GM21576 (cell line): ENCODE data around the gene CCNB2.

Experiments
- ATAC-seq: cut with Tn5 transposase; IDR thresholded peaks from one replicate; pipeline ENCODE4 v1.9.1; 2021; ENCODE audit warnings: mild to moderate bottlenecking, moderate library complexity; ENCODE audit not compliant: unreplicated experiment

Gene CCNB2

DNA sequence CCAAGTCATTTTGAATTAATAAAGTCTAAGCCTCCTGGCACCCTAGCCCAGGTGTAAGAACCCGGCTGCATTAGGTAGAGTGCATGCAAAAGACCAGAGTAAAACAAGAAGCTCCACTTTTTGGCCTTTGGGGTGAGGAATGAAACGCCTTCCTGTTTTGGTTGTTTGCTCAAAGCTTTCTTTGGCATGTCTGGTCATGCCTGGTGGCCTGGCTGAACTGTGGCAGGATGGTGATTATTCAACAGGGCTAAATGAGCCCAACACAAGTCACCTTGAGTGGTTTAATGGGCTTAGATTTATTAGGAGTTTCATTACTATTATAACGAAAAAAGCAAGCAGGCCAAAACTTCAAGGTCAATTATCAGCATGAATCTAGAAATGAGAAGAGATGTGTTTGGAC is 60.8 kb downstream of the CCNB2 start:
- ATAC-seq: no peak

DNA sequence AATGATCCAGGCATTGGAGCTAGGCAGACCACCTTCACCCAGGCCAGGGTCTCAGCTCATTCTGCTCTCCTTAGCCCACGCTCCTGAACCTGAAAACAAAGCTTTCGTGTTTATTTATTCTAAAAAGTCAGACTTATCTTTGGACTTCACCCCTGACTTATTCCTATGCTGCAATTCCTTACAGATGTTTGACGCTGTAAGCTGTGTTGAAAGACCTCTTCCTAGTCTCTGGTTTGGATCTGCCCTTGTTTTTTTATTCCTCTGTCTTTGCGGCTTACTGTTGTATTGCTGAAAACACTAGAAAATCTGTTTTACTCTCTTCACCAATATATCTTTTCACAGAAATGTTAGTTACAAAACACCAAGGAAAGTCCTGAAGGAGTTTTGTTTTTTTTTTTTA is 61.2 kb downstream of the CCNB2 start:
- no peak for ATAC-seq

DNA sequence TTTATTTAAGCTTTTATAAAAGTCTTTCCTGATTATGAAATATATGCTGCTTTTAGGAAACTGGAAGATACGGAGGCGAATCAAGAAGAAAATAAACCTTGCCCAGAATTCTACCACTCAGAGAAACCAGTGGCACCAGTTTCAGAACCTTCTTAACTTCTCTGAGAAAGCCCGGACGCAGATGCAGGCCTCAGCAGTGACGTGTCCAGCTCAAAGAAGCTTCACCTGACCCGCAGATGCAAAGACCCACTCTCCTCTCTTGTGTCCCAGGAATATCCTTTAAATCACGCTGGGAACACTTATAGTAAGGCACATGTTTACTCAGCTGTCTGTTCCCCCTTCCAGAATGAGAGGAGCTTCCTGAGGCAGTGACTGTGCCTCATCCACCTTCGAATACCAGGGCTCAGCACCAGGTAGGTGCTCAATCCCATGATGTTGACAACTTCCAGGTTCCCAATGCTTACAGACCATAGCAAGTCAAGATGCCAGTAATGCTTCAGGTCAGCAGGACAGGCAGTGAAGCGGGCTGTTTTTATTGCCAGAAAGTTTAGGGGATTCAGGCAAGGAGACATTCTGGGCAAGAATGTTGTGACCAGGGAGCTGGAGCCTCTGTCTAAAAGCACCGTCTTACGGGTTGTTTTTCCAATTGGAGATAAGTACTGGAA is 61.8 kb downstream of the CCNB2 start:
- ATAC-seq: no peak

DNA sequence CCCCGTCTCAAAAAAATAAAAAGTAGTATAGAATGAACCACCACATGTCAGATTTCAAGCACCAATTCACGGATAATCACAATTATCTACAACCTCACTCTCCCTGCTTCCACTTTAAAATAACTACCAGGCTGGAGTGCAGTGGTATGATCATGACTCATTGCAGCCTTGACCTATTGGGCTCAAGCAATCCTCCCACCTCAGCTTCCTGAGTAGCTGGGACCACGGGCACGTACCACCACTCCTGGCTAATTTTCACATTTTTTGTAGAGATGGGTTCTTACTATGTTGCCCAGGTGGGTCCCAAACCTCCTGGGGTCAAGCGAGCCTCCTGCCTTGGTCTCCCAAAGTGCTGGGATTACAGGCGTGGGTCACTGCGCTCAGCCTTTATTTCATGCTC is 63.6 kb downstream of the CCNB2 start:
- ATAC-seq: no peak

DNA sequence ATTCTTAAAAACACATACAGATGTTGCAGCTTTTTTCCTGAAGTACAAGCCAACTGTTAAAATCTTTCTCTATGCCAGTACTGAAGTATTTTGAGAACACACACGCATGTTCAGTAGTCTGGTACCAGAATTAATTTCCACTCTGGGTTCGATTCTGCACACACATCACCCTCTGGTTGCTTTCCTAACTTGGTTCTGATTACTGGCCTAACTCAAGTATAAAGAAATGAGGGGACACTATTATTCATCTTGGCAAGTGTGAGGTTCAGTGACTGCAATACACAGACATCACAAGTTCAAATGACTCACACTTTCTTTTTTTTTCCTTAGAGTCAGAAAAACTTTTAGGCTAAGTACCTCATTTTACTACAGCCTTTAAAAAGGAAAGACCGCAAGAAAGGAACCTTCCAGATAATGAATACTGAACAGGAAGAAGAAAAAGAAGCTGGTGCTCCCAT is 64.3 kb downstream of the CCNB2 start:
- ATAC-seq: no peak

DNA sequence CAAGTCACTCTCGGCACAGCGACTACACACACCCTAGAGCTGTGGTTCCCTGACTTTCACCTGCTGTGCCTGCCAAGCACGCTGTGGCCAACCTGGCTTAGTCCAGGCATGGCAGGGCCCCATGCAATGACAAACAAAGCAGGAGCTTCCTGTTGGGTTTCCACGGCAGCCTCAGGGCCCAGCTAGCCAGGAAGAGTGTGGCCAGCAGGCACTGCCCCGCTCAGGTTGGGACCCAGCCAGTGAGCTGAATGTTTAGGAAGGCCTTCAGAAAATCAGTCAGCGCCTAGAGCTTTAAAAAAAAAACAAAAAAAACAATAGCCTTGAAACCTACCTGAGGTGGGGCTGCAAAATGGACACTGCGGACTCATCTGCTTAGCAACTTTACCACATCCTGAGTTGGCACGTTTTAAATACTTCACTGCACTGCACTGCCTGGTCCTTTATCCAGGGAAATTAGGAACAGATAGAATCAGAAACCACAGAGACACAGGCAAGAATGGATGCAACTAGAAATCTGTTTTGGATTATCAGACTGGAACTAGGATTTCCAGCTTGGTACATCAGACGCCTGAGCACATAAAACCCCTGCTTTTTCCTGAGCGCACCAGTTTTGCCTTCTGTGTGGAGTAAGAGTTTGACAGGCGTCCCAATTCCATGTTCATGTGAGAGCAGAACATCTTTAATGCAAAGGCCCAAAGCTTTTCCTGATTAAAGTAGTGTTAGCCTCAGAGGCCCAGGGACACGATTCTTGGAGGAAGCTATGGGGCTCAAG is 65.5 kb downstream of the CCNB2 start:
- no peak for ATAC-seq

DNA sequence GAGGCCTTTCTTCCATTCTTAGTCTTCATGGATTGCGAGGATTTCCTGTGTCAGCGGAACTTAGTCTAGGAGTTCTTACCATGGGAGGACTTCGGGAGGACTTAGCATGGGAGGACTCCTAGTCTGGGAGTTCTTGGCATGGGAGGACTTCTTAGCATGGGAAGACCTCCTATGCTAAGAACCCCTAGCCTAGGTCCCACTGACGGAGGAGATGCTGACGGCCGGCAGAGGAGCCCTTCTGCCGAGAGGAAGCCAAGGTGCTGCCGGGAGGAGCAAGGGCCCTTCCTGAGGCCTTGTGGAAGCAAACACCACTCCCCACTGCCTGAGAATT is 66.1 kb downstream of the CCNB2 start:
- ATAC-seq: no peak

DNA sequence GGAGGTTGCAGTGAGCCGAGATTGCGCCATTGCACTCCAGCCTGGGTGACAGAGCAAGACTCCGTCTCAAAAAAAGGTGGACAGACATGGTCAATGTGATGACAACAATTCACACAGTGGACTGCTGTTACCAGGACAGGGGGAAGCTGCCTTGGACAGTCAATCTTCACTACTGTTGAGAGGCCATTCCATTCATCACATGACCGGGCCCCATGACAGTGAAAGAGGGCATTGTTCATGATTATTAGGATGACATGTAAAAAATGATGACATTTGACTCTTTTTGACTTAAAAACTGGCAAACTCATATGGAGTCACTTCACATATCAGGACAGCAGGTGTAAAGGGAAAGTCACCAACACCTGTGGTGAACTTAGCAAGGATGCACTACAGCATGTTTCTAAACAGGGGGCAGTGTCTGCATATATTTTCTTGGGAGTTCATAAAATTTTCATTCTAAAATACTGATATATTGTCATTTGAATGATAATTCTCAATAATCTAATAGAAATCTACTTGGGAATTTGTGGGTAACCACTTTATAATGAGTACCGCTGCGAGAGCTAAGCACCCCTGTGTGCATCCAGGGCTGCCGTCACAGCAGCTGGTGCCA is 67.4 kb downstream of the CCNB2 start:
- ATAC-seq: no peak

DNA sequence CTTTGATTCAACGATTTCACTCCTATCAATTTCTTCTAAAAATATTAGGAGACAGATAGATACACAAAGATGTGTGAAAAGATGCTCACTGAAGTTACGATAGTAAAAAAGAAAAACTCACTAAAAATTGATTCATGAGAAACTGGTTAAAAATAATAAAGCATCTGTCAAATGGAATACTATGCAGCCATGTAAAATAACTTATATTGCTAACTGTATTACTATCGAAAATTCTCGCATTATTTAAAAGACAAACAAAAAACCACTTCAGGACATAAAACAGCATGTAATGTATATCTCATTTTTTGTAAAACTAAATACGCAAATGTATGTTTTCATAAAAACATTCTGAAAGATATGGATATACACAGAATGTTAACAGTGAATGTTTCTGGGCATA is 68.2 kb downstream of the CCNB2 start:
- ATAC-seq: no peak

DNA sequence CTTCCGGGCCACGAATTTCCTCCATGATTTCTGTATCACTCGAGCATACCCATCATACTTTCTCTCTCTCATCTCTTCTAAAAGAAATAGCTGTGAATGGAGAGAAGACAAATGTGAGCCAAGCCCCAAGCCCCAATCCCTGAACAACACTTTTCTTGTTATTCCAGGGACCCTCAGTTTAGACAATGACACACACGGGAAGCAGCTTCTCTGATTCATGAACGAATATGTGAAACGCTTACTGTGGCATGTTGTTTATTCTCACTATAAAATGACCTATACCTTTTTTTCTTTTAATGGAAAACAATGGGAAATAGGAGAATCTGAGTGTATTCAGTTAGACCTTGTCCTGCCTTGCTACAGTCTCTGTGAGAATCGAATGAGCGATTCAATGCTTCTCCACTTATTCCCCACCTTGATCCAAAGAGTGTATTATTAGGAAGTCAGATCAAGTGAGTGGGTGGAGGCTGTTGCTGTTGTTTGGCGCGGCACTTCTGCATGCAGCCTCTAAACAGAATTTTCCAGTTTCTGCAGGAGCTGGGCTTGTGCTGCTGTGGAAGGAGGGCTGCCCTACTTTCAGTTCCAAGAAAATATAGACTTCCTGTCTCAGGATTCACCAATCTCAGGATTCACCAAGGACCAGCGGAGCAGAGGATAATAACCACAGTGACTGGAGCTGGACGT is 69.3 kb downstream of the CCNB2 start:
- no peak for ATAC-seq
